HG03378 (cell line): ENCODE data around the gene CIP2A.
"Not testable (repeated sequence)": the region's sequence is repeated elsewhere in the genome, so short reads cannot be mapped to it uniquely, and the experiment has no call there.

Experiments used
- ATAC-seq: cut with Tn5 transposase; IDR thresholded peaks from one replicate; pipeline ENCODE4 v1.9.1; 2021; ENCODE audit warnings: mild to moderate bottlenecking, moderate library complexity; ENCODE audit not compliant: unreplicated experiment

The CIP2A gene

DNA sequence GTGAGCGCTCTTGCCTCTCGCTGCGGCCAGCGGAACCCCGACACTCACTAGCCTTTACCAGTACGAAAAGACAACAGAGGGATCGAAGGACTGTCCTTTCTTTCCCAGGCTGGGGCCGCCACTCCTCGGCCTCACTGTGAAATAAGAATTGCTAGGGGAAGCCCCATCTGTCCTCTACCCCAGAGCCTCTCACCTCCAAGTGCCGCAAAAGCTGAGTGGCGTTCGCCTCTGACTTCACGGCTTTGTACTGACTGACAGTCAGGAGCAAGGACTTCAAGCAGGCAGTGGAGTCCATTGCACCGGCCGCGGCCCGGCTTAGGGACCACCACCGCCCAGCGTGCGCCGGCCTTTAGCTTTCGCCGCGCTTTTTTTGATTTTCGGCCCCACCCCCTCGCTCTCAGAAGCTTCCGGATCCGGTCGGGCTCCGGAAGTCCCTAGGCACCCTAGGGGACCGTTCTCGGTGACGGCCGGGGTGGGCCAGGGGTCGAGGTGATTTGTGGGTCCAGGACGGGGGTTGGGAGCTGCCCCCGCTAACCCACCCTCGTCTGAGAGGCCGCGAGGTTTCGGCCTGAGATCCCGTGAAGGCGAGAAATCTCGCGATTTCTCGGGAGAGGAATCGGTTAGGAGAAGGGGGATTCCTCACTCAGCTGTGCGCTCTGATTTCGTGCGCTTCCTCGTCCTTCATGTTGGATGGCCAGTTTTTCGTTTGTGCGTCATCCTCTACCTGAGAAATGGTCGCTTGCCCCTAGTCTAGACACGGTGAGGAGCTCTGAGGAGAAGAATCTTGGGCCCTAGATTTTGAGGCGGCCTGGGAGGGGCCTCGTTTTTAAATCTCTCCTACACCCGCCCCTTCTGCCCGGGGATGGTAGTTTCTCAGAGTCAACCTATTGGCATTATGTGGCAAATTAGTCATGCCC, at the start of gene CIP2A, which contains the start of gene DZIP3:
CIP2A (minus strand) TSS at position 358 of the 917 bp plus-strand sequence; CDS start at position 295, 63 bp downstream.
DZIP3 (plus strand) TSS at position 642 of the 917 bp plus-strand sequence. CDS start 15,685 bp downstream, outside the sequence.
- ATAC-seq = peak; percentile 80

DNA sequence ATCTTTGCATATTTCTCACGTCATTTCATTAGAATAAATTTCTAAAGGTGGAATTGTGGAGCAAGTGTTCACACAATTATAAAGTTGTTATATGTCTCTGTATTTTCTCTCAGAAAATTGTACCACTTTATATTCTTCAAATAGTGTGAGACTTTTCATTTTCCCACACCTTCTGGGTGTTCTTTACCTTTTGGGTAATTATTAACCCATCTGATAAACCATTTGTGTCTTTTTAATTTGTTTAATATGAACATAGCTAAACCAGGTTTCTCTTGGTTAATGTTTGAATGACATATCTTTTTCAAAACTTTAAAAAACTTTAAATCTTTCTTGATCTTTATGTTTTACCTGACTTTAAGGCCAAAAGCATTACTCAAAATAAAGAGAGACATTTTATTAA, 40.7 kb upstream of the CIP2A start:
- ATAC-seq = no peak

DNA sequence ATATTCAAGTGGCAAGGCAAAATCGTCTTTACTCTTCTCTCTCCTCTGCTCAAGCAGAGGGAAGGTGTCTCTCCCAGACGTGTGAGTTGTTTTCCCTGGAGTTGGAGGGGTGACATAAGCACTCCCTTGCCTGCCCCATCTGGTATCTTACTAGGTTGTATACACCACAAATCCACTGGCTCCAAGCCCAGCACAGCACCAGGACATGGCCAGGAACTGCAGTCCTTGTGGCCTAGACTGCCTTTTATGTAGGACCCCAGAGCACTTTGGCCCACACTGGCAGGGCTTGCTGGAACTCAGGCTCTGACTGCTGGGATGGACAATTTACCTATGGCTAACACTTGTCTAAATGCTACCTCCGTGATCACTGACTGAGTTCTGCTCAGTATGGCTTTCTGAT, 34.3 kb upstream of the CIP2A start:
- ATAC-seq = no peak

DNA sequence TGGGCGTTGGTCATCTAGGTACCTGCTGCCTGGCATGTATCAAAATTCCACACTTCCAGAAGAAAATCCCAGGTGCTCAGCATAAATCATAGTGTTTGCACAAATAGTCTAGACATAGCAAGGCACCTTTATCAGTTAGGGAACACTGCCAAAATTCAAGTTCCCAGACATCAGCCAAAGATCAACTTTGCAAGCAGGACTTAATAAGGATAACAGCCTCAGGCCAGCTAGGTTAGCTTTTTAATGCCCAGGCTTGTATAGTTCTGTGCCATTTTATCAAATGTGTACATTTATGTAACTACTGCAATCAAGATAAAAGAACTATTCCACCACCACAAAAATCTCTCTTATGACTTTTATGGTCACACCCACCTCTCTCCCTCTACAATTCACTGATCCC, 31.0 kb upstream of the CIP2A start:
- no peak for ATAC-seq

DNA sequence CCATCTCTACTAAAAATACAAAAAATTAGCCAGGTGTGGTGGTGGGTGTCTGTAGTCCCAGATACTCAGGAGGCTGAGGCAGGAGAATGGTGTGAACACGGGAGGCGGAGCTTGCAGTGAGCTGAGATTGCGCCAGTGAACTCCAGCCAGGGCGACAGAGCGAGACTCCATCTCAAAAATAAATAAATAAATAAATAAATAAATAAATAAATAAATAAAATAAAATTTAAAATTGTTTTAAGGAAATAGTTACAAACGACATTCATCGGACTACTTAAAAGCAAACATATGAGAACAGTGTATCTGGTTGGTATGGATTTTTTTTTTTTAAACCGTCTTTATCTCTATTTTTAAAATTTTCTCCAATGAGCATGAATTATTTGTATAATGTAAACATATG, 26.9 kb upstream of the CIP2A start:
- not testable (repeated sequence) for ATAC-seq

DNA sequence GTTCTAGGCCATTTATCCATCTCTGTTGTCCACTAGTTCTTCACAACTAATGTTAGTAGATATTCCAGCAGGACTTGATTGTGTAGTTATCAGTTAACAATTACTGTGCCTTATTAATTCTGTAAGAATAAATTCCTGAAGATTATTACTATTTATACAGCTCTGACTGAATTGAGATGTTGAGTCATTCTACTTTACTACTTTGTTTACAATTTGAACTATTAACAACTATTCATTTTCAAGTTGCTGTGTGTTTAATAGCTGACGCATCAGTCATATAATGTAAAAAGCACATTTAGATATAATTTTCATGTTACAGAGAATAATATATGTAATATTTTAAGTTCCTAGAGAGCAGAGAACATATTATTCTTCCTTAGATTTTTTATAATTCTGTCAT, 21.4 kb upstream of the CIP2A start:
- ATAC-seq = no peak

DNA sequence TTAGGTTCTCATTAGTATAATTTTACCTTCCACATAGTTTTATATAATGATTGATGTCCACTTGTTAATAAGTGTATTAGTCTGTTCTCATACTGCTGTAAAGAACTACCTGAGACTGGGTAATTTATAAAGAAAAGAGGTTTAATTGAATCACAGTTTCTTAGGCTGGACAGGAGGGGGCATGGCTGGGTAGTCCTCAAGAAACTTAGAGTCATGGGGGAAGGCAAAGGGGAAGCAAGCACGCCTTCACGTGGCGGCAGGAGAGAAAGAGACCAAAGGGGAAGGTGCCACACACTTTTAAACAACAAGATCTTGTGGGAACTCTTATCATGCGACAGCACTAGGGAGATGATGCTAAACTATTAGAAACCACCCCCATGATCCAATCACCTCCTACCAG, 19.5 kb upstream of the CIP2A start:
- no peak for ATAC-seq

DNA sequence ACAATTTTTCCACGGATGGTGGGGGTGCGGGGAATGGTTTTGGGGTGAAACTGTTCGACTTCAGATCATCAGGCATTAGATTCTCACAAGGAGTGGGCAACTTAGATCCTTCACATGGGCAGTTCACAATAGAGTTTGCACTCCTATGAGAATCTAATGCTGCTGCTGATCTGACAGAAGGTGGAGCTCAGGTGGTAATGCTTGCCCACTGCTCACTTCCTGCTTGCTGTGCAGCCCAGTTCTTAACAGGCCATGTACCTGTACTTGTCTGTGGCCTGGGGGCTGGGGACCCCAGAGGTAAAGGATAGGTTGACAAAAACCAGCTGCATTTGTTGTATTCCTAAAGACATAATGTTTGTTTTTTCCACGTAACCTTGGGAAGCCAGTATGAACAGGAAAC, 16.3 kb upstream of the CIP2A start:
- ATAC-seq = no peak

DNA sequence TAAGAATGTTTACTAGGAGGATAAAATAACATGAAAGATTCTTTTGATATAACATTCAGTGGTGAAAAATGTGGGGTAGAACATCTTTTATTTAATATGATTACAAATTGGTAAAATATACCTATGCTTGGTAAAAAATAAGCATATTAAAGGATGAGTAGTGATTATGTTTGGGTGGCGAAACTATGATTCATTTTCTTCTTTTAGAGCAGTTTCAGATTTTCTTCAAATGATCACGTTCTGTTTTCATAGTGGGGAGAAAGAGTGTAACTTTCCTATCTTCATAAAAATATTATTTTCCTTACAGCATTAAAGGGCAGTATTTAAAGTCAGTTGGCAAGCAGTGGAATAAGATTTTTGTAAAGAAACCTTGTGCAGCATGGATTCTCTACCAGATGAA, 15.8 kb upstream of the CIP2A start:
- no peak for ATAC-seq

DNA sequence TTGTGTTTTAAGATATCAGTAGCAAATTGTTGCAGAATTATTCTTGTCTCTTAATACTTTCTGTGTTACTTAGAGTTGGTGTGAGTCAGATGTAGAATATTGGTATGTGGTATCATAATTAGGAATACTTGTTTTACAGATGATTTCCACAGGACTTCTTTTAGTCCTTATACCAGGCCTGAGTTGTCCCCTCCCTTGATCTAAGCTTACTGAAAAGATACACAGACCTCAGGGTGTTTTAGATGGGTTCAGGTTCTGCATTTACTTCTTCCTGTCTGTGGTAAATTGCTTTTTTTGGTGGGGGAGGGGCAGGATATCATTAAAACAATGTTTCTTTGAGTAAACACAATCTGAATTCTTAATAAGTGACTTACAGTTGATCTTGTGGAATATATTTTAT, 14.5 kb upstream of the CIP2A start:
- ATAC-seq = no peak

DNA sequence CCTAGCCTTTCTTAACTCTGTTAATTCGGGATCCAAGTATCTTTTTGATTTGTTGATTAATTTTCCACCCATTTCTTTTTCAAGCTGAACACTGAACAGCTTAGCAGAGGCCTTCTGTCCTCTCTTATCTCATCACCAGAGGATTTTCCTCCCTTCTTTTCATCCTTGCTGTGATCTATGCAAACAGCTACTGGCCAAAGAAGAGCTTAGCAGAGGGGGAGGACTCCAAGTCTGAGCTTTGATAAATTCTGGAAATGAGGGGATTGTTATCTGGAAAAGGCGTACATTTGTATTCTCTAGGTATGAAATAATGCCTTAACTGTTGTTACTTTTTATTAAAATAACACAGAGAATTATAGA, 13.7 kb upstream of the CIP2A start:
- no peak for ATAC-seq

DNA sequence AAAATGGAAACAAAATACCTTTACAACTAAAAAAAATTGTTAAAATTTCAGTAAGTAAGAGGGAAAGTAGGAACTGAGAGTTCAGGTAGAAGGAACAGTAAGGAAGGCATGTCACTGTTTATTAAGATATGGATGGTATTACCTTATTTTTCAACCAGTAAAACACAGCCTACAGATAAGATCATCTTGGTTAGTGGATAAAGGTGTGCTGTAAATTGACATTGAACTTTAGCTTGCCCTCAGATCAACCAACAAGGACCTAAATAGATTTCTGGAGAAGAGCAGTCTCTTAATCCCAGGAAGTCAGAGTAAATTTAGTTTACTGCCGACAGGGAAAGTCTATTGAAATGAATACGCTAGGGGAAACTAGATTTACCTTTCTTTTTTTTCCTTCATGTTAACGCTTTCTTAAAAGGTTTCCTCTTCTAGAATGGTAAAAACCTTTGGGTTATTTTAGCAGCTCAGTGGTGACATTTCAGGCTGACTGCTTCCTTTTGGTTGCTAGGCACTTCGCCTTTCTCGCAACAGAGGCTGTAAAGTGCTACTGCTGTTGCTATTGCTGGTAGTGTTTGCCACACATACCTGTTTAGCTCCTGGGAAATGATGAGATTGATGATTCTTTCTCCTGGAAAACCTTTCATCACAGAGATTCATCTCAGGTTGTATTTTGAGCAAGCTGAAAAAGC, 13.2 kb upstream of the CIP2A start:
- peak; percentile 62 for ATAC-seq

DNA sequence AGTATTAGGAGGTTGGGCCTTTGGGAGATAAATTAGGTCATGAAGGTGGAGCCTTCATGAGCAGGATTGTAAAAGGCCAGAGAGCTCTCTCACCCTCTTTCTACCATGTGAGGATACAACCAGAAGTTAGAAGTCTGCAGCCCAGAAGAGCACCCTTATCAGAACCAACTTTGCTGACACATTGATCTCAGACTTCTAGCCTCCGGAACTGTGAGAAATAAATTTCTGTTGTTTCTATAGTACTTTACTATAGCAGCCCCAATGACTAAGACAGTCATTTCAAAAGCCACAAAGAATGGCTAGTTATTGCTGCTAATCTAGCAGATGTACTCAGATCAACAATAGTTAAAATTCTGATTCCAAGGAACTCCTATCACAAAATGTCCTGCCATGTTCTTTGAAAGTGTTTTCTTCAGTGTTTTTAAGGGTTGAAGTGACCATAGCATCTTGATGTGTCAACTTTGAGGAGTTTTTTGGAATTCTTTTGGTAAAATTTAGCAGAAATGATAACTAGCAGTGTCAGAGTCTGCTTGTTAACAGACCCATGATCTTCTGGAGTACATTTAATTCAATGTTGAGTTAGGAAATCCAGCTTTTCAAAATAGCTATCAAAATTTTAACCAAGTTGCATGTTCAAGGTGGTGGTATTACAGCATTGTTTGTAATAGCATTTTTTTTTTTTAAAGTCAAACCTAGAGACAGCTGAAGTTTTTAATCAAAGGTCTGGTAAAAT, 10.6 kb upstream of the CIP2A start:
- no peak for ATAC-seq

DNA sequence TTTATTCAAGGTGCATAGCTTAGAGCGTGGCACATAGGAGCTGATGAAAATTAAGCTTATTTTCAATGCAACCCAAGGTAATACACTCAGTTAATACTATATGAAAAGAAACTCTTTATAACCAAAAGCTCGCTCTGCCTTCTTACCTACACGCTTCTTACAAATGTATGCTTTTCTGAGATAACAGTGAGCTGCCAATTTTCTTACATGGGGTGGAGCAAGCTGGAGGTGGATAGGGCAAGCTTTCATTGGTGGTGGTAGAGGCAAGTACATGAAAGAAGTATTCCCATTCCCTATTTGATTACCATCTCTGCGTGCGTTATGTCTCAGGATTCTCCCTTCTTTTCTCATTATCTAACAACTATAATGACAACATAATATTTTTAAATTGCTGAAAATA, 9.1 kb upstream of the CIP2A start:
- ATAC-seq = no peak

DNA sequence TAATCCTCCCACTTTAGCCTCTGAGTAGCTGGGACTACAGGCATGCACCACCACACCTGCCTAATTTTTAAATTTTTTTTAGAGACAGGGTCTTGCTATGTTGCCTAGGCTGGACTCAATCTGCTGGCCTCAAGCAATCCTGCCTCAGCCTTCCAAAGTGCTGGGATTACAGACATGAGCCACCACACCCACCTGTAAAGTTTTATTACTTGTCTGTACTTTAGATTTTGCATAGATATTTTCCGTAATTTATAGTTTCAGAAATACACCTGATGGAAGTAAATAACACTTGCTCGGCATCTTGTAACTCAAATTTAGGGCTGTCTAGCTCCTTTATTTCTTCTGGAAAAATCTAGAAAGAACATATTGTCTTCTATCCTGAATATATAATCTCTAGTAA, 6.1 kb upstream of the CIP2A start:
- no peak for ATAC-seq

DNA sequence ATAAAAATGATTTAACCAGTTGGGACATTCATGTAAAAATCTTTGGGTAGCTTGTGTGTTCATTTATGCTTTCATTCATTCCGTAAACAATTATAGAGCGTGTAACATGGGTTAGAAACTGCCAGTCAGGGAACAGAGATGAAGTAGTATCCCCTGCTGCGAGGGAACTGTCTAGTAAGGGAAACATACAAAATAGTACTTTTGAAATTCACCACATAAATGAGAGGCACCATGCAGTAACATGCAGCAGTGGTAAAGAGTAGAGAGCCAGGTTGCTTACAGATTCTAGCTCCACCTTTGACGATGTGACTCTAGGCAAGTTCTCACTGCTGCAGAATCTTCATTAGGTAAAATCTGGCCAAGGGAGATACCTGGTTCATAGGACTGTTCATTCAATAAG, 1.2 kb upstream of the CIP2A start:
- no peak for ATAC-seq

DNA sequence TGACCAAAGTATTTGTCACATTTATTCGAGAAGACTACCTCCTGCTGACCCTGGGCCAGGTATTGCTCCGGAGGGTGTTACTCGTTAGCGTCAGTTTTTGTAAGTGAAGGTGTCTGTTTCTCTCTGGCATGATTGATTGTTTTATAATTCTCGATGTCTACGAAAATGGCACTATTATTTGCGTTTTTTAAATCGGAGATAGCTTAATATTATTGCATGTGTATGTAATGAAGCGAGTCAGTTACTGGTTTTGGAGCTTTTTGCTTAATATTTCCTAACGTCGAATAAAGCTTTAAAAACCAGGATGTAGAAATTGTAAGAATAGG, 723 bp upstream of the CIP2A start:
- ATAC-seq = no peak

DNA sequence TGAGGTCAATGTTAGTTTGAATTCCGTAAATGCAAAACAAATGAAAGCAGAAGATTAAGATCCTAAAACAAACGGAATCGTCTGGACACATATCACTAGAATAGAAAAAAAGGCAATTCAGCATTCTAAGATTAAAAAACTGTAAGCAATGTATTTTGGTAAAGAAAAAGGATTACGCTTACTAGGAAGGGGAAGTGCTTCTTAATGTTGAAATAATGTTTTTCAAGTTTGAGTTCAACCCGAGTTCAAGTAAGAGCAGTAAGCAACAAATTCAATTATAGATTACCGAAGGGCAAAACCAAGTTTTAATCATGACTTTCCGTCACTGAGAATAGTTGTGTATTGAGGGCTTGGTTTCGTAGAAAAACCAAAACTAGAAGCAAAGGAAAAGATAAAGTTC, 637 bp downstream of the CIP2A start:
- ATAC-seq = no peak

DNA sequence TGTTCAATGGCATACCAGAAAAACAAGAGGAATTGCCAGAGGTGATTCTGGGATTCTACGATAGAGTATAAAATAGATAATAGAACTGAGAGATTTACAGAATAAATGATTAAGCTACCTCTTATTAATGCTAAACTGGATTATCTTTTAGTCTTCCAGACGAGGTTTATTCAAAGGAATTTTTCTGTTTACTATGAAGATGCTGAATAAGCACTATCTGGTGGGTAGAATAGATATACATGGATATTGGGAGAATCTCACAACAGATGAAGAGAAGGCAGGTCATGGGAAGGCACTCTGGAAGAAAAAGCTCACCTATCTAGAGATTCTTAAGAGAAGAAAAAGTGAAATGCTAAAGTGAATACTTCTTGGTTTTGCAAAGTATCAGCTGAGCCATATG, 11.2 kb downstream of the CIP2A start:
- ATAC-seq = no peak

DNA sequence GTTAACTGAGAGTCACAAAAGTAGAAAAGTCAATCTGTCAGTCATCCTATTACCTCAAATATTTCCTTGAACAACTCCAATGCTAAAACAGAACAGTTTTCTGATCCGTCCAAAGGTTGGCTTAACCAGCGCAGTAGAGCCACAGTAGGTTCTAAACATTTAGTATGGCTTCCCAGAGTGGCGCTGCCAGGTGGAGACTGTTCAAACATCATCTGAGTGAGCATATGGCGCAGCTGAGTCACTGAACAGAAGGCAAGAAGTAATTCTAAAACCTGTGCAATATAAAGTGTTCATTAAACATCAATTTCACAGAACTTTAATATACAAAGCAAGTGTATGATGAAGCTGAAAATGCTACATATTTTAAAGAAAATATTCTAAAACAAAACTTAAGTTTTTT, 19.9 kb downstream of the CIP2A start:
- ATAC-seq = no peak

DNA sequence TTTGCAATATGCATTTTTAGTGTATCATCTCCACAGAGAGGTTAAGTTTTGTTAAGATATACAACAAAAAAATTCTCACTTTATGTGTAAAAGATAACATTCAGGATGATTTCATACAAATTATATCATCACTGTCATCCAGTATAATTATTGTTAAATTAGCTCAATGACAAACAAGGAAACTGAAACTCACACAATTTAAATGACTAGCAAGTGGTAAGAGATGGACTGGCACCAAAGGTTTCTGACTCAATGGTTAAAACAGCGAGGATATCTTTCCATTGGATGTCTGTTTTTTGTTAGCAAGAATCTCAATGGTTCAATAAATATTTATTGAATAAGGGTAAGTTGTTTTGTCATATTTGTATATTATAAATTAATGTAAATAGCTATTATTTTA, 22.6 kb downstream of the CIP2A start:
- ATAC-seq = no peak

DNA sequence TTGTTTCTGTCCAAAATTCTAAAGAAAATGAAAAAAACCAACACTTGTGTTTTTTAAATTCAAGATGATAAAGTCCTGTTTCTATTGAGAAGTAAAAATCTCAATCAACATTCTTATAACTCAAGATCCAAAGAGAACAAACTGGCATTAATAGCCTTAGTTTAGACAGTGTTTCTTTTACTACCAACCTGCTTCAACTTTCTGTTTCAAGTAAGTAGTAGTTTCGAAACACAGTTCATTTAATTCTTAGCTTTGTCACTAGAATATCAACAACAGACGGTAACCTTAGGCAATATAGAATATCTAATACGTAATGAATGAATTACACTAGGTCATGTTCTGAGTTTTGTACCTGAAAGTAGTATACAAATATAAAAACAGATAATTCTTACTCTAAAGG, 23.7 kb downstream of the CIP2A start:
- no peak for ATAC-seq
